Measurements from ENCODE around the gene HTR6.

DNA sequence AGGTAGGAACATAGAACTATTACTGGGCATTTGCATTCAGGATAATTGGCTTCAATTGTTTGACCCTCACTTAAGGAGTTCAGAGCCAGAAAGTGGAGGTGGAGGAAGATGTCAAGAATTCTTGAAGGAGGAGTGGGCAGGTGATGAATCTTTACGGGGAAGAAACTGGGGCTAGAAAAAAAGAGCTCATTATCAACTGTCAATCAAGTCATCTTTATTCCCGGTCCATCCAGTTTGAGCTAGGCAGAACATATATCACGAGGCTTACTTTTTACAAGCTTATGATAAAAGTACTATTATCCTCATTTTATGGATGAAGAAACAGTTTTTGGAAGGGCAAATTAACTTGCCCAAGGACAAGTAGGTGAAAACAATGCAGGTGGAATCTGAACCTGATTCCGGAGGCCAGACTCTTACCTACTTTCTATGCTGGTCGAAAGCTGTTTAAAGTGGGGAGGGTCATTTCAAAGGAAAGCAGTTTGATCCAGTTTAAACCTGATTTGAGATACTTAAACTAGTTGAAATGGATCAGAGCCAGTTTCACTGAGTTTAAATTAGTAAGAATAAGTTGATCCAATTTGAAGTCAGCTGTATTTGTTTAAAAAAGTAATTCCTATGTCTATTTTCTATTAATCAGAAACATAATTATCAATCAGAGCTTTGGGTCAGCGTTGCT, 33.8 kb upstream of the HTR6 start:
- TF ChIP-seq EZH2 (optimal IDR thresholded peaks at IDR 0.05; ENCODE audit: low read depth, low read length) = no peak
- TF ChIP-seq, protein P1, sequence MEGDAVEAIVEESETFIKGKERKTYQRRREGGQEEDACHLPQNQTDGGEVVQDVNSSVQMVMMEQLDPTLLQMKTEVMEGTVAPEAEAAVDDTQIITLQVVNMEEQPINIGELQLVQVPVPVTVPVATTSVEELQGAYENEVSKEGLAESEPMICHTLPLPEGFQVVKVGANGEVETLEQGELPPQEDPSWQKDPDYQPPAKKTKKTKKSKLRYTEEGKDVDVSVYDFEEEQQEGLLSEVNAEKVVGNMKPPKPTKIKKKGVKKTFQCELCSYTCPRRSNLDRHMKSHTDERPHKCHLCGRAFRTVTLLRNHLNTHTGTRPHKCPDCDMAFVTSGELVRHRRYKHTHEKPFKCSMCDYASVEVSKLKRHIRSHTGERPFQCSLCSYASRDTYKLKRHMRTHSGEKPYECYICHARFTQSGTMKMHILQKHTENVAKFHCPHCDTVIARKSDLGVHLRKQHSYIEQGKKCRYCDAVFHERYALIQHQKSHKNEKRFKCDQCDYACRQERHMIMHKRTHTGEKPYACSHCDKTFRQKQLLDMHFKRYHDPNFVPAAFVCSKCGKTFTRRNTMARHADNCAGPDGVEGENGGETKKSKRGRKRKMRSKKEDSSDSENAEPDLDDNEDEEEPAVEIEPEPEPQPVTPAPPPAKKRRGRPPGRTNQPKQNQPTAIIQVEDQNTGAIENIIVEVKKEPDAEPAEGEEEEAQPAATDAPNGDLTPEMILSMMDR (IDR thresholded peaks at IDR 0.05; ENCODE audit: low read length) = no peak

All from MM.1S (cell line).